ENCODE measurements around the gene UNC13D.
A peak's percentile ranks its signal among the peaks of the same experiment; 100 is the strongest.
"Not testable (repeated sequence)": the region's sequence is repeated elsewhere in the genome, so short reads cannot be mapped to it uniquely, and the experiment has no call there.

UNC13D gene

GRCh38 chr17:75864448-75864871, 20.3 kb upstream of the UNC13D start:
- FAIRE-seq (peak; percentile 90), DNase-seq (ENCODE audit: insufficient read length, low spot score) (peak; percentile 80)
- TF ChIP-seq POU2F2 (IDR thresholded peaks at IDR 0.05; ENCODE audit: low read depth, low read length), result peak; percentile 38; the same call in 1 of the 2 replicates
- TF ChIP-seq TAF1 (IDR thresholded peaks at IDR 0.05; ENCODE audit: low read depth, low read length), result no peak
- TF ChIP-seq SPI1 (IDR thresholded peaks at IDR 0.05; ENCODE audit: low read depth, low read length), result peak; percentile 65

- TF ChIP-seq TAF1 (IDR thresholded peaks at IDR 0.05; ENCODE audit: low read depth, low read length) (no peak), SPI1 (IDR thresholded peaks at IDR 0.05; ENCODE audit: low read depth, low read length) (no peak), POLR2AphosphoS5 (IDR thresholded peaks at IDR 0.05; ENCODE audit: low read depth, low read length) (no peak), PAX5 (IDR thresholded peaks at IDR 0.05; ENCODE audit: insufficient read depth, low read length, severe bottlenecking) (no peak), POLR2A (IDR thresholded peaks at IDR 0.05; ENCODE audit: low read depth, low read length) (no peak), POU2F2 (IDR thresholded peaks at IDR 0.05; ENCODE audit: low read depth, low read length) (no peak)
- DNase-seq (ENCODE audit: insufficient read length, low spot score) (no peak), FAIRE-seq (no peak)
Observed at GRCh38 chr17:75861927-75862317, 17.7 kb upstream of the UNC13D start.

- not testable (repeated sequence) for DNase-seq (ENCODE audit: insufficient read length, low spot score); FAIRE-seq
Observed at GRCh38 chr17:75859358-75859757, 15.2 kb upstream of the UNC13D start.

GRCh38 chr17:75856062-75856756, 12.0 kb upstream of the UNC13D start:
- peak; percentile 45 for FAIRE-seq
- DNase-seq (ENCODE audit: insufficient read length, low spot score), result no peak
- TF ChIP-seq POU2F2 (IDR thresholded peaks at IDR 0.05; ENCODE audit: low read depth, low read length) (peak; percentile 45; the same call in 1 of the 2 replicates), TAF1 (IDR thresholded peaks at IDR 0.05; ENCODE audit: low read depth, low read length) (no peak)

GRCh38 chr17:75855310-75856061, 11.3 kb upstream of the UNC13D start, which contains the start of gene WBP2:
TSS of gene WBP2 (minus strand) at chr17:75855335. CDS start at chr17:75855297, 38 bp downstream.
- FAIRE-seq, result peak; percentile 95
- DNase-seq (ENCODE audit: insufficient read length, low spot score), result peak; percentile 95
- TF ChIP-seq TAF1 (IDR thresholded peaks at IDR 0.05; ENCODE audit: low read depth, low read length) (peak; percentile 62; the same call in 1 of the 2 replicates), POU2F2 (IDR thresholded peaks at IDR 0.05; ENCODE audit: low read depth, low read length) (peak; percentile 84; the same call in 1 of the 2 replicates), PAX5 (IDR thresholded peaks at IDR 0.05; ENCODE audit: insufficient read depth, low read length, severe bottlenecking) (no peak), SPI1 (IDR thresholded peaks at IDR 0.05; ENCODE audit: low read depth, low read length) (peak; percentile 67), POLR2A (IDR thresholded peaks at IDR 0.05; ENCODE audit: low read depth, low read length) (peak; percentile 92), POLR2AphosphoS5 (IDR thresholded peaks at IDR 0.05; ENCODE audit: low read depth, low read length) (peak; percentile 93)

GRCh38 chr17:75854881-75855309, 10.7 kb upstream of the UNC13D start:
- TF ChIP-seq TAF1 (IDR thresholded peaks at IDR 0.05; ENCODE audit: low read depth, low read length) (peak; percentile 55), SPI1 (IDR thresholded peaks at IDR 0.05; ENCODE audit: low read depth, low read length) (no peak)
- DNase-seq (ENCODE audit: insufficient read length, low spot score), result no peak
- FAIRE-seq, result no peak

GRCh38 chr17:75854101-75854748, 10.0 kb upstream of the UNC13D start:
- FAIRE-seq, result no peak
- no peak for DNase-seq (ENCODE audit: insufficient read length, low spot score)
- no peak for TF ChIP-seq POLR2A (IDR thresholded peaks at IDR 0.05; ENCODE audit: low read depth, low read length)

GRCh38 chr17:75853433-75853832, 9.2 kb upstream of the UNC13D start:
- FAIRE-seq (no peak), DNase-seq (ENCODE audit: insufficient read length, low spot score) (no peak)
- TF ChIP-seq SPI1 (IDR thresholded peaks at IDR 0.05; ENCODE audit: low read depth, low read length) (no peak), TAF1 (IDR thresholded peaks at IDR 0.05; ENCODE audit: low read depth, low read length) (no peak)

GRCh38 chr17:75851693-75851991, 7.4 kb upstream of the UNC13D start:
- FAIRE-seq; DNase-seq (ENCODE audit: insufficient read length, low spot score): not testable (repeated sequence)

GRCh38 chr17:75850928-75851692, 6.9 kb upstream of the UNC13D start:
- no peak for FAIRE-seq
- no peak for DNase-seq (ENCODE audit: insufficient read length, low spot score)
- TF ChIP-seq TAF1 (IDR thresholded peaks at IDR 0.05; ENCODE audit: low read depth, low read length) (no peak), SPI1 (IDR thresholded peaks at IDR 0.05; ENCODE audit: low read depth, low read length) (no peak), POLR2AphosphoS5 (IDR thresholded peaks at IDR 0.05; ENCODE audit: low read depth, low read length) (no peak), POLR2A (IDR thresholded peaks at IDR 0.05; ENCODE audit: low read depth, low read length) (no peak), PAX5 (IDR thresholded peaks at IDR 0.05; ENCODE audit: insufficient read depth, low read length, severe bottlenecking) (no peak), POU2F2 (IDR thresholded peaks at IDR 0.05; ENCODE audit: low read depth, low read length) (no peak)
